Cardiac fibroblast (primary cell): ENCODE data around the gene BCAR1.
"Not testable (repeated sequence)": the region's sequence is repeated elsewhere in the genome, so short reads cannot be mapped to it uniquely, and the experiment has no call there.

Source experiments
- DNase-seq, 2 donors: peaks; one replicate each; pipeline versions ENCODE4 v3.0.0 to v3.0.0-alpha.2; 2010; ENCODE audit warnings: low read depth in 2 of 2
- H3K4me3 ChIP-seq, 2 donors: replicated peaks in 1 of 2; 1 replicate in 1 of 2; 2 replicates in 1 of 2; pipeline ENCODE4 v1.5.1; 2011; ENCODE audit warnings: low read depth in 2 of 2, low read length in 2 of 2, mild to moderate bottlenecking in 2 of 2, moderate library complexity in 1 of 2
- TF ChIP-seq, protein P1 (sequence below): IDR thresholded peaks from one replicate; pipeline ENCODE4 v1.5.1; 2011; ENCODE audit warnings: low read depth, mild to moderate bottlenecking, low read length, inconsistent platforms

Gene BCAR1

GRCh38 chr16:75219088-75219487 is 32.3 kb downstream of the BCAR1 start:
- TF ChIP-seq, protein P1, sequence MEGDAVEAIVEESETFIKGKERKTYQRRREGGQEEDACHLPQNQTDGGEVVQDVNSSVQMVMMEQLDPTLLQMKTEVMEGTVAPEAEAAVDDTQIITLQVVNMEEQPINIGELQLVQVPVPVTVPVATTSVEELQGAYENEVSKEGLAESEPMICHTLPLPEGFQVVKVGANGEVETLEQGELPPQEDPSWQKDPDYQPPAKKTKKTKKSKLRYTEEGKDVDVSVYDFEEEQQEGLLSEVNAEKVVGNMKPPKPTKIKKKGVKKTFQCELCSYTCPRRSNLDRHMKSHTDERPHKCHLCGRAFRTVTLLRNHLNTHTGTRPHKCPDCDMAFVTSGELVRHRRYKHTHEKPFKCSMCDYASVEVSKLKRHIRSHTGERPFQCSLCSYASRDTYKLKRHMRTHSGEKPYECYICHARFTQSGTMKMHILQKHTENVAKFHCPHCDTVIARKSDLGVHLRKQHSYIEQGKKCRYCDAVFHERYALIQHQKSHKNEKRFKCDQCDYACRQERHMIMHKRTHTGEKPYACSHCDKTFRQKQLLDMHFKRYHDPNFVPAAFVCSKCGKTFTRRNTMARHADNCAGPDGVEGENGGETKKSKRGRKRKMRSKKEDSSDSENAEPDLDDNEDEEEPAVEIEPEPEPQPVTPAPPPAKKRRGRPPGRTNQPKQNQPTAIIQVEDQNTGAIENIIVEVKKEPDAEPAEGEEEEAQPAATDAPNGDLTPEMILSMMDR, result no peak
- no peak for DNase-seq
- H3K4me3 ChIP-seq, result no peak overlapping the region

DNA sequence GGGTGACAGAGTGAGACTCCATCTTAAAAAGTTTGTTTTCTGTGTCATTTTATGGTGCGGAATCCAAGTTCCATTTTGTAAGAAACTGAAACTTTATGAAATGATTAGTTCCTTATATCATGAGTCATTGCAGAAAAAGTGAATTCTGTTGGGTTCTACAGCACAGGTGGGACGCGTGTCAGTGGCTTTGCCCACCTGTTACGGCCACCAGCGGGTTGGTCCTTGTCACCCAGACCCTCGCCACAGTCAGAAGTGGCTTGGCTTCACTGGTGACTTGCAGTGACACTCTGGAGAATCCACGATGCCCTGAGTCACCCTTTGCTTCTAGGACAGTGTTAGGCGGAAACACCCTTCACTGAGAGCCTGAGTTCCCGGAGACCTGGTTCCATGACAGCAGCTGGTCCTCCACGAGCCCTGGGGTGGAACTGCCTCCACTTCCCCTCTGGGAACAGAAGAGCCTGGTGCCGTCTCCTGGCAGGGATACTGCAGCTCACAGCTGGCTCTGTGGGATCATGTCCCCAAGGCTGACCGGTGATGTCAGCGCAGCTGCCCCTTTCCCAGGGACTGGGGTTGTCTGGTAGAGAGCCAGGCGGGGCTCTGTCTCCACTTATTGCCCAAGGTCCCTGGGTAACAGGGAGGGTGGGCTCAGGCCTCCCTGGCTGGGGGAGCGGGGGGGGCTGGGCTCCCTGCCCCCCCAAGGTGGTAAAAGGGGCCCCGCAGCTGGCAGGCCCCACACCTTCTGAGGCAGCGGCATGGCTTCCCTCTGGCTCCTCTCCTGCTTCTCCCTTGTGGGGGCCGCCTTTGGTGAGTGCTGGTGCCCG is 33.0 kb downstream of the BCAR1 start, which contains the start of gene CTRB1:
Gene CTRB1, plus strand, starts transcription at position 733 of the 821 bp plus-strand sequence. Its CDS starts 20 bp downstream, at position 753.
- TF ChIP-seq, protein P1, result no peak
- no peak within 1 kb of the TSS for H3K4me3 ChIP-seq
- no peak for DNase-seq

- no peak for DNase-seq
- no peak overlapping the region for H3K4me3 ChIP-seq
- TF ChIP-seq, protein P1, result no peak
Observed at GRCh38 chr16:75217389-75217851, 34.0 kb downstream of the BCAR1 start.

- H3K4me3 ChIP-seq, result no peak overlapping the region
- DNase-seq, result no peak
- TF ChIP-seq, protein P1, result no peak
Observed at GRCh38 chr16:75216576-75216975, 34.8 kb downstream of the BCAR1 start.

GRCh38 chr16:75216127-75216526 is 35.3 kb downstream of the BCAR1 start:
- no peak overlapping the region for H3K4me3 ChIP-seq
- TF ChIP-seq, protein P1, result no peak

GRCh38 chr16:75211286-75211685 is 40.1 kb downstream of the BCAR1 start:
- not testable (repeated sequence) for H3K4me3 ChIP-seq, DNase-seq

More at GRCh38 chr16:75216127-75216526, 35.3 kb downstream of the BCAR1 start:
- no peak for DNase-seq

DNA sequence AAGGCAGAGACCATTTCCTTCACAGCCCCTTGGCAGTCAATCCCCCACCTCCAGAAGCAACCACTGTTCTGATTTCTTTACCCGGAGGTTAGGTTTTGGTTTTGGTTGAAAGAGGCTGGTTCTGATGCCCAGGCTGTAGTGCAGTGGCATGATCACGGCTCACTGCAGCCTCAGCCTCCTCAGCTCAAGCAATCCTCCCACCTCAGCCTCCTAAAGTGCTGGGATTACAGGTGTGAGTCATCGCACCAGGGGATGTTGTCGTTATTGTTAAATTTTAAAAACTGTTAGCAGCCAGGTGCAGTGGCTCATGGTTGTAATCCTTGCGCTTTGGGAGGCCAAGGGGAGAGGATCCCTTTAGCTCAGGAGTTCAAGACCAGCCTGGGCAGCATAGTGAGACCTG is 41.5 kb downstream of the BCAR1 start:
- TF ChIP-seq, protein P1, result no peak
- no peak for DNase-seq
- no peak overlapping the region for H3K4me3 ChIP-seq

GRCh38 chr16:75209514-75209913 is 41.9 kb downstream of the BCAR1 start:
- not testable (repeated sequence) for H3K4me3 ChIP-seq, DNase-seq
